HG02763 (cell line): ENCODE data around the gene JUND.

ENCODE experiments used
- ATAC-seq: cut with Tn5 transposase; IDR thresholded peaks from one replicate; pipeline ENCODE4 v1.9.1; 2021; ENCODE audit warnings: mild to moderate bottlenecking, moderate library complexity; ENCODE audit not compliant: unreplicated experiment

Gene JUND

GRCh38 chr19:18249834-18250233 is 31.6 kb downstream of the JUND start:
- no peak for ATAC-seq

- ATAC-seq = no peak
Observed at GRCh38 chr19:18245297-18245696, 36.1 kb downstream of the JUND start.

DNA sequence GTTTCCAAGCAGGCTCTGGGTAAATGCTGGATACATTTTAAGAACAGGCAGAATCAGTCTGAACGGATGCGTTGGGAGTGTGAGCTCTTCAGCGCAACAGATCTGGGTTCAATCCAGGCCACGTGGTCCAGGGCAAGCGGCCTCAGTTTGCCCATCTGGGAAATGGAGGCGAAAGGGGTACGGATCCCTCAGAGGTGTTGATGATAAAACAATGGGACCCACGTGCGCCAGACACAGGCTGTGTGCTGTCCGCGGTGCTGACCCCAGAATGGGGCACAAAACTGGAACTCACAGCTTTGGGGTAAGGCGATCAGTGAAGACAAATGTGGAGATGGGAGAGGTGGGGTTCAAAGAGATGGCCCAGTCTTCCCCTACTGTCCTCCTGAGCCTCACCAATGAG is 42.1 kb downstream of the JUND start:
- ATAC-seq = no peak

DNA sequence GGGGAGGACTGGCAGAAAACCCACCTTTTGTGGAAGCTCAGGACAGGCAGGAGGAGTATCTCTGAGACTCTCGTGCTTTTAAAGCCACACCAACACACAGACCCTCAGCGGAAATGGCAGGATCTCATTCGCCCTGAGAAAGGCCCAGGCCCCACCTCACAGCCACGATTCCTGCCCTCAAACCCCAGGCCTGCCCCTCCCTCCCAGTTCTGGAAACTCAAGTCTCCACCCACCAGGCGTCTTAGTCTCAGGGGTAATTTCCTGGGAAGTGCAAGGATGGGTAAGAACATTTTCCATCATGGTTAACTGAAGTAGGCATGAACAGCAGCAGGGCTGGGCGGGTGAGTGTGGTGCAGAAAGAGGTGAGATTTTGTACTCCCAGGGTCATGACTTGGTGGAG is 47.2 kb downstream of the JUND start:
- ATAC-seq = no peak

DNA sequence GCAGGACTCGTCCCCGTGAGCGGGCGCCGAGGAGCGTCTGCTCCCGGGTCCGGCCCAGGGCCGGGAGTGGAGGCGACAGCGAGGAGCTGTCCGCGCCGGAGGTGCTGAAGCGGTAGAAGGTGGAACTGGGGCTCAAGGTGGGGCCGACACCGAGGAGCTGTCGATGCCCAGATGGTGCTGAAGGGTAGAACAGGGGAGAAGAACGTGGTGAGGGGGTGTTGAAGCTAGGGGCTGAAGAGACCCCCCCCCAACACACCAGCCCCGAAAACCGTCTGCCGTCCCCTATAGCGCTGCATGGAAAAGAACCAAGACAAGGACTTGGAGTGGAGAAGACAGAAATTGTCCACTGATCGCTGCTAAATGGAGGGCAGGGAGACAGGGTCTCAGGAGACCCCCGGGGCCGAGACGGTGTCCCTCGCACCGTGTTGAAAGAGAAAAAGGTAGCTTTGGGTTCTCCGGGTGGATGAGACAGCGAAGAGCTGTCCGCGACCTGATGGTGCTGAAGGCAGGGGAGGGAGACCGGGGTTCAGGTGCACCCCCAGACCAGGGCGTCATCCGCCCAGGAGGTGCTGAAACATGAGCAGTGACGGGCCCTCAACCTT is 48.1 kb downstream of the JUND start:
- ATAC-seq = no peak

DNA sequence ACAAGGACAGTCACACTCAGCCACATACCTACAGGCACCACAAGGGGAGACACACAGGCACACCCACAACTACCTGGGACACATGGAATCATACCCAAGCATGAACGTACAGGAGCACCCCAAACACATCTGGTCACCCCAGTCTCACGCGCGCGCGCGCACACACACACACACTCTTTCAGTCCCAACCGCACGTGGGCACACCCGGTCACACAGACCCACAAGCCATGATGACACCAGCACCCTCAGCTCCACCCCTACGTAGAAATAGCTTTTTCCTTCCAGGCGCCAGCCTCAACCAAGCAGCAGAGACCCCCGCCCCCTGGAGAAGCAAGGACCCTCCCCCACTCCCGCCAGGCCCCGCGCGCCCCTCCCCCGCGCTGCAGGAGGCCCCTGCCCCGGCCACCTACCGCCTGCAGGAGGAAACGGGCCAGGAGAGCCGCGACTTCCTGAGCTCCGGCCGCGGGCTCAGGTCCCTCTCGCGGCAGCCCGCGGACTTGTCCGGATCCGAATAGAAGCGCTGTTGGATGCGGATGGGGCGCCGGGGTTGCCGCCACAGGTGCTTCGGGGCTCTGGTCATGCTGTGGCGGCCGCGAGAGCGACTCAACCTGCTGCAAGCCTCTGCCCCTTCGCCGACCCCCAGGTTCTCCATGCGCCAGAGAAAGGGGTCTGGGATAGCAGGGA is 48.7 kb downstream of the JUND start:
- ATAC-seq = no peak

GRCh38 chr19:18231775-18232174 is 49.6 kb downstream of the JUND start:
- ATAC-seq = no peak

DNA sequence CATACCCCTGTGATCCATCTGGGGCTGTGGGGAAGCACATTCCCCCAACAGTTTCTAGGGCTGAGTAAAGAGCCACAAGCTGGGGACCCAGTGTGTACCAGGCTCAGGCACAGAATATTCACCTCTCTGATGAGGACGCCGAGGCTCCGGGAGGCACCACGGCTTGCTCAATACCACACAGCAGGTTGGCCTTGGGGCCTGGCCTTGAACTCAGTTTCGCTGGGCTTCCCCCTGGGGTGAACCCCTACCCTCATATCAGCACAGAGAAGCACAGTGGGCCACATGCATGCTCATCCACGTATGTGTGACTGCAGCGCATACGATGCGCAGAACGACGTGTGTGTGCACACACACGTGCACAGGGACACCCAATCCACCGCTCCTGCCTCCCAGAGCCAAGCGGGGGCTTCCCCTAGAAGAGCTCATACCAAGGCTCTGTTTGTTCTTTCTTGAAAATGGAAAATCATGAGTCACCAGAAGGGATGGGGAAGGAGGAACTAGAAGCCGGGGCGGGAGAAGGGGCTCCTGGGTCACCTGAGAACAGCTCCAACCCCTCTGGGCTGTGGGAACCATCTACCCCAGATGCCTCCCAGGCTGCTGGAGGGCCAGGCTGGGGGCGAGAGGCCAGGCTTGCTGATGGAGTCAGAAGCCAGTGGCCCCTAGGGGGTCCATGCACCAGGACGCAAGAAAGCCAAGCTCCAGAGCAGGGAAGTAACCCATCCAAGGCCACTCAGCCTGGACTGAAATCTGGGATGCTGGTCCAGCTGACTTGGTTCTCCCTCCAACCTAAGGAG is 50.3 kb downstream of the JUND start:
- ATAC-seq = no peak

DNA sequence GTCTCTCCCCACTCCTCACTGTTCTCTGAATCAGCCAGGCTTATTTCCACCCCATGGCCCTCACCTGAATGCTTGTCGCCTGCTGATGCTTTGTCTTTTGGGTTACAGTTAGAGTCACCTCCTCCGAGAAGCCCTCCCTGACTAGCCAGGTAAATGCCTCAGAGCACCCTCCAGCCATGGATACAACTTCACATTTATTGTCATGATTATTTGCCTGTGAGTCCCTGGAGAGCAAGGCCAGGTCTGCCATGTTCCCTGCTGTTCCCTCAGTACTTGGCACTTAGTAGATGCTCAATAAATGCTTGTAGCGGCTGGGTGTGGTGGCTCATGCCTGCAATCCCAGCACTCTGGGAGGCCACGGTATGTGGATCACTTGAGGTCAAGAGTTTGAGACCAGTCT is 51.5 kb downstream of the JUND start:
- no peak for ATAC-seq
